ENCODE measurements around the gene GNA14. TPM values are rescaled to one million over a fixed set of nuclear protein-coding genes. Genes with fewer than 3 reads are reported as not detected.

Gene GNA14
- total RNA-seq, 2 experiments from 2014 or later = not detected

- peaks cover 19% of the 10 kb centered on the region for H3K27me3 Mint-ChIP-seq
- ATAC-seq (ENCODE audit: poor library complexity) (no peak), DNase-seq (no peak)
- ChIA-PET CTCF (no interaction called here), POLR2A (no interaction called here)
- intact Hi-C loops (cut with DNase I, micrococcal nuclease) = loop anchor here in 1 of 2 experiments (10.0 kb wide), 1 partner anchor 465 kb away; the partner anchor contains the start of gene GNAQ
- H3K9me3 ChIP-seq (ENCODE audit: control insufficient read depth in 1 of 2, insufficient read depth in 1 of 2, low read length in 2 of 2) = no peaks in the 10 kb centered on the region
- H3K4me3 Mint-ChIP-seq = no peak overlapping the region
- no peak overlapping the region for H3K4me3 ChIP-seq (ENCODE audit: low read length)
- no peak overlapping the region for H3K27ac Mint-ChIP-seq
- peaks cover 0 to 4% of the 10 kb centered on the region in 2 experiments for H3K27me3 ChIP-seq (ENCODE audit: control insufficient read depth in 1 of 2, insufficient read depth in 2 of 2, low read length in 2 of 2)
- TF ChIP-seq CTCF (IDR thresholded peaks at IDR 0.05) = no peak
- H3K36me3 ChIP-seq (ENCODE audit: insufficient read depth, low read length) = no peaks in the 10 kb centered on the region
- no peak overlapping the region for H3K27ac ChIP-seq (ENCODE audit: low read depth in 1 of 2, low read length in 2 of 2)
- H3K36me3 Mint-ChIP-seq (ENCODE audit: low read depth) = no peaks in the 10 kb centered on the region
- H3K9me3 Mint-ChIP-seq = no peaks in the 10 kb centered on the region
- no peaks in the 10 kb centered on the region for H3K4me1 ChIP-seq (ENCODE audit: insufficient read depth, low read length)
- H3K4me1 Mint-ChIP-seq (ENCODE audit: low read depth) = no peaks in the 10 kb centered on the region
Measured at GRCh38 chr9:77569335-77569734, 78.8 kb downstream of the GNA14 start.

GRCh38 chr9:77563174-77563573 lies 84.9 kb downstream of the GNA14 start:
- POLR2A ChIA-PET = no interaction called here
- Mint-ChIP-seq H3K36me3 (ENCODE audit: low read depth) (no peaks in the 10 kb centered on the region), H3K4me1 (ENCODE audit: low read depth) (no peaks in the 10 kb centered on the region), H3K27ac (no peak overlapping the region), H3K4me3 (no peak overlapping the region), H3K9me3 (no peaks in the 10 kb centered on the region), H3K27me3 (peaks cover 4% of the 10 kb centered on the region)
- DNase-seq (no peak), ATAC-seq (ENCODE audit: poor library complexity) (no peak)
- H3K27ac ChIP-seq (ENCODE audit: low read depth in 1 of 2, low read length in 2 of 2) = no peak overlapping the region
- H3K27me3 ChIP-seq (ENCODE audit: control insufficient read depth in 1 of 2, insufficient read depth in 2 of 2, low read length in 2 of 2) = peaks cover 0 to 8% of the 10 kb centered on the region in 2 experiments
- no peak overlapping the region for H3K4me3 ChIP-seq (ENCODE audit: low read length)
- TF ChIP-seq CTCF (IDR thresholded peaks at IDR 0.05) = no peak
- CTCF ChIA-PET = no interaction called here
- H3K9me3 ChIP-seq (ENCODE audit: control insufficient read depth in 1 of 2, insufficient read depth in 1 of 2, low read length in 2 of 2) = no peaks in the 10 kb centered on the region
- no peaks in the 10 kb centered on the region for H3K4me1 ChIP-seq (ENCODE audit: insufficient read depth, low read length)
- intact Hi-C loops (cut with DNase I, micrococcal nuclease) = loop anchor here in 1 of 2 experiments (10.0 kb wide), 1 partner anchor 472 kb away; the partner anchor contains the start of gene GNAQ
- no peaks in the 10 kb centered on the region for H3K36me3 ChIP-seq (ENCODE audit: insufficient read depth, low read length)

- Mint-ChIP-seq H3K9me3 (no peaks in the 10 kb centered on the region), H3K27me3 (peaks cover 4% of the 10 kb centered on the region), H3K27ac (no peak overlapping the region), H3K4me3 (no peak overlapping the region), H3K4me1 (ENCODE audit: low read depth) (no peaks in the 10 kb centered on the region), H3K36me3 (ENCODE audit: low read depth) (no peaks in the 10 kb centered on the region)
- no peak for TF ChIP-seq CTCF (IDR thresholded peaks at IDR 0.05)
- ATAC-seq (ENCODE audit: poor library complexity) (no peak), DNase-seq (peak in 1 of 14 experiments; percentile 12)
- H3K36me3 ChIP-seq (ENCODE audit: insufficient read depth, low read length) = no peaks in the 10 kb centered on the region
- intact Hi-C loops (cut with DNase I, micrococcal nuclease) = loop anchor here in 1 of 2 experiments (10.0 kb wide), 1 partner anchor 473 kb away; the partner anchor contains the start of gene GNAQ
- H3K27ac ChIP-seq (ENCODE audit: low read depth in 1 of 2, low read length in 2 of 2) = no peak overlapping the region
- H3K4me3 ChIP-seq (ENCODE audit: low read length) = no peak overlapping the region
- ChIA-PET POLR2A (no interaction called here), CTCF (no interaction called here)
- H3K9me3 ChIP-seq (ENCODE audit: control insufficient read depth in 1 of 2, insufficient read depth in 1 of 2, low read length in 2 of 2) = no peaks in the 10 kb centered on the region
- peaks cover 0 to 8% of the 10 kb centered on the region in 2 experiments for H3K27me3 ChIP-seq (ENCODE audit: control insufficient read depth in 1 of 2, insufficient read depth in 2 of 2, low read length in 2 of 2)
- no peaks in the 10 kb centered on the region for H3K4me1 ChIP-seq (ENCODE audit: insufficient read depth, low read length)
Measured at GRCh38 chr9:77562019-77562748, 85.9 kb downstream of the GNA14 start.

All from CD4-positive, alpha-beta T cell (primary cell).